ENCODE data around the gene ASB16. TPM values are rescaled to one million over a fixed set of nuclear protein-coding genes. Genes with fewer than 3 reads are reported as not detected.

The ASB16 gene
- total and polyA plus RNA-seq, 2 donors (not counting 1 experiment from before 2014, with no cell fraction given): 0.17 TPM; not detected in 1

GRCh38 chr17:44206825-44207155, 36.3 kb downstream of the ASB16 start:
- Histone ChIP-seq H3K9ac (ENCODE audit: insufficient read depth, low read length) (no peak overlapping the region), H3K9me3 (ENCODE audit: control insufficient read depth, insufficient read depth, low read depth, low read length) (no peaks in the 10 kb centered on the region), H3K36me3 (ENCODE audit: control insufficient read depth, insufficient read depth, low read length) (peaks cover 29% of the 10 kb centered on the region), H3K27ac (ENCODE audit: insufficient read depth, low read length) (no peak overlapping the region), H4K20me1 (ENCODE audit: control insufficient read depth, extremely low read depth, insufficient read depth, low read length) (no peaks in the 10 kb centered on the region), H3K4me1 (ENCODE audit: control insufficient read depth, extremely low read depth, insufficient read depth, low read length) (peaks cover 42% of the 10 kb centered on the region), H3K4me3 (replicated peaks in 1 of 4; ENCODE audit: control extremely low read depth in 1 of 4, insufficient read depth in 1 of 4, low read depth in 3 of 4, low read length in 4 of 4) (no peak overlapping the region), H3K4me2 (ENCODE audit: extremely low read depth, insufficient read depth, low read length) (no peak overlapping the region), H3K27me3 (ENCODE audit: control insufficient read depth, insufficient read depth, low read length) (no peaks in the 10 kb centered on the region), H2AFZ (ENCODE audit: low read length) (no peak overlapping the region), H3K79me2 (ENCODE audit: control insufficient read depth, insufficient read depth, low read length) (no peaks in the 10 kb centered on the region)
- TF ChIP-seq EZH2 (IDR thresholded peaks at IDR 0.05; ENCODE audit: low read length, missing control alignments) (no peak), CTCF (conservative IDR thresholded peaks at IDR 0.05 in 1 of 2, IDR thresholded peaks at IDR 0.05 in 1 of 2; ENCODE audit: low read depth in 1 of 2, low read length in 2 of 2) (no peak)
- DNase-seq (ENCODE audit: low read depth in 2 of 2): no peak

- TF ChIP-seq EZH2 (IDR thresholded peaks at IDR 0.05; ENCODE audit: low read length, missing control alignments) (no peak), CTCF (conservative IDR thresholded peaks at IDR 0.05 in 1 of 2, IDR thresholded peaks at IDR 0.05 in 1 of 2; ENCODE audit: low read depth in 1 of 2, low read length in 2 of 2) (no peak)
- peaks cover 29% of the 10 kb centered on the region for H3K36me3 ChIP-seq (ENCODE audit: control insufficient read depth, insufficient read depth, low read length)
- H3K9me3 ChIP-seq (ENCODE audit: control insufficient read depth, insufficient read depth, low read depth, low read length): no peaks in the 10 kb centered on the region
- no peak overlapping the region for H3K4me3 ChIP-seq (replicated peaks in 1 of 4; ENCODE audit: control extremely low read depth in 1 of 4, insufficient read depth in 1 of 4, low read depth in 3 of 4, low read length in 4 of 4)
- H3K4me2 ChIP-seq (ENCODE audit: extremely low read depth, insufficient read depth, low read length): no peak overlapping the region
- H2AFZ ChIP-seq (ENCODE audit: low read length): no peak overlapping the region
- peaks cover 41% of the 10 kb centered on the region for H3K4me1 ChIP-seq (ENCODE audit: control insufficient read depth, extremely low read depth, insufficient read depth, low read length)
- H3K9ac ChIP-seq (ENCODE audit: insufficient read depth, low read length): no peak overlapping the region
- H3K27me3 ChIP-seq (ENCODE audit: control insufficient read depth, insufficient read depth, low read length): no peaks in the 10 kb centered on the region
- no peaks in the 10 kb centered on the region for H4K20me1 ChIP-seq (ENCODE audit: control insufficient read depth, extremely low read depth, insufficient read depth, low read length)
- H3K27ac ChIP-seq (ENCODE audit: insufficient read depth, low read length): no peak overlapping the region
- DNase-seq (ENCODE audit: low read depth in 2 of 2): no peak
- H3K79me2 ChIP-seq (ENCODE audit: control insufficient read depth, insufficient read depth, low read length): no peaks in the 10 kb centered on the region
These were observed 36.8 kb downstream of the ASB16 start for GRCh38 chr17:44207319-44207718.

GRCh38 chr17:44207743-44208142, 37.2 kb downstream of the ASB16 start:
- peaks cover 31% of the 10 kb centered on the region for H3K36me3 ChIP-seq (ENCODE audit: control insufficient read depth, insufficient read depth, low read length)
- no peak overlapping the region for H2AFZ ChIP-seq (ENCODE audit: low read length)
- no peaks in the 10 kb centered on the region for H3K9me3 ChIP-seq (ENCODE audit: control insufficient read depth, insufficient read depth, low read depth, low read length)
- peaks cover 37% of the 10 kb centered on the region for H3K4me1 ChIP-seq (ENCODE audit: control insufficient read depth, extremely low read depth, insufficient read depth, low read length)
- H3K9ac ChIP-seq (ENCODE audit: insufficient read depth, low read length): no peak overlapping the region
- no peak overlapping the region for H3K4me2 ChIP-seq (ENCODE audit: extremely low read depth, insufficient read depth, low read length)
- H3K27me3 ChIP-seq (ENCODE audit: control insufficient read depth, insufficient read depth, low read length): no peaks in the 10 kb centered on the region
- TF ChIP-seq EZH2 (IDR thresholded peaks at IDR 0.05; ENCODE audit: low read length, missing control alignments) (no peak), CTCF (conservative IDR thresholded peaks at IDR 0.05 in 1 of 2, IDR thresholded peaks at IDR 0.05 in 1 of 2; ENCODE audit: low read depth in 1 of 2, low read length in 2 of 2) (no peak)
- DNase-seq (ENCODE audit: low read depth in 2 of 2): no peak
- H3K79me2 ChIP-seq (ENCODE audit: control insufficient read depth, insufficient read depth, low read length): no peaks in the 10 kb centered on the region
- H3K27ac ChIP-seq (ENCODE audit: insufficient read depth, low read length): no peak overlapping the region
- H4K20me1 ChIP-seq (ENCODE audit: control insufficient read depth, extremely low read depth, insufficient read depth, low read length): no peaks in the 10 kb centered on the region
- no peak overlapping the region for H3K4me3 ChIP-seq (replicated peaks in 1 of 4; ENCODE audit: control extremely low read depth in 1 of 4, insufficient read depth in 1 of 4, low read depth in 3 of 4, low read length in 4 of 4)
